Pons (tissue), 1 donor: ENCODE measurements around the gene PSMB9.

Experiments used
- DNase-seq: peaks from one replicate; pipeline ENCODE4 v3.0.0-alpha.2; 2016; ENCODE audit warnings: low spot score

The PSMB9 gene

GRCh38 chr6:32839356-32839755 is 14.6 kb upstream of the PSMB9 start:
- DNase-seq, result no peak

GRCh38 chr6:32840604-32841246 is 13.3 kb upstream of the PSMB9 start:
- no peak for DNase-seq

- no peak for DNase-seq
Observed at GRCh38 chr6:32842021-32842650, 11.9 kb upstream of the PSMB9 start.

GRCh38 chr6:32842690-32843089 is 11.3 kb upstream of the PSMB9 start:
- no peak for DNase-seq

DNA sequence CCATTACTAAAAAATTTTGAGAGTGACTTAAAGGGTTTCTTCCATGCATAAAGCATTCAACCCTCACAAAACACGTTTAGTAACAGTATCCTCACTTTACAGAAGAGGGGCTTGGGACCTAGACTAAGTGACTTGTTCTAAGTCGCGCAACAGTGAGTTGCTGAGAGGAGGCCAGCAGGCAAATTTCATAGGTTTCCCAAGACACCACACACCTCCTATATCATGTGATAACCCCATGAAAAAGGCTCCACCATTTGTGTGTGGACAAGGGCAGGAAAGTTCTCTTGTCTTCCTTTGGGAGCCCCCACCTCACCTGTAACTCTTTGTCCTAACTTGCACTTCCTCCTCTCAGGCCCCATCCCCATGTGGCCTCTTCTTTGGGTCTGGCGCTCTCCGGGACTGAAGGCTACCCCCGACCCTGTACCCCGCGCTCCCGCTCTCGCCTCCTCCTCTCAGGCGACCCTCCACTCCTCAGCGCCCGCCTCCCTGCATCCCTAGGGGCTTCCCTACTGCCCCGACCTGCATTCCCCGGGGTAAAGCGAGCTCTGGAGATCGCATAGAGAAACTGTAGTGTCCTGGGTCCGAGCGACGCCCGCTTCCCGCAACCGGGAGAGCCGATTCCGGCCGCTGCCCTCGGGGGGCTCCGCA is 10.5 kb upstream of the PSMB9 start:
- DNase-seq, result peak; percentile 19

- DNase-seq, result peak; percentile 98
Observed at GRCh38 chr6:32843979-32844838, 9.8 kb upstream of the PSMB9 start, which contains the start of gene PSMB8. Gene PSMB8 (minus strand): TSS chr6:32844047. CDS start chr6:32843996, 51 bp downstream.

DNA sequence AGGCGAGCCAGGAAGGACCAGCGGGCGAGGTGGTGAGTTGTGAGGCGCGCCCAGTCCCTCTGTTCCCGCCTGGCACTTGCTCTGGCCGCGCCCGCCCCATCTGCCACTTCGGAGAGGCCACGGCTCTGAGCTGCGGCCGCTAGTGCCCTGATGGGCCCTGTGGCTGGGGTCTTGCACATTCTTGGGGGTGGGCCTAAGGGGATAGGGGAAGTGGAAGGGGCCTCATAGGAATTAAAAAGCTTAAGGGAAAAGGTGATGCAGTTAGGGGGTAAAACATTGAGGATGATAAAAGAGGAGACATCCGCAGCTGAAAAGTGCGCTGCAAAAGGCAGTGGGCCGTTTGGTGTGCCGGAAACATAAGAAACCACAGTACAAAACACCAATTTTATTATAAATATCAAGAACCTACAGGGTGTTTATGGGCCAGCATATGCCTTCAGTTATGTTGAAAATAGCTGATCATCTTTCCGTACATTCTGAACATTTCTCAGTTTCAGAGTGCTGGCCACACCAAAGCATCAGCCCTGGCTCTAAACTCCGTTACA is 9.1 kb upstream of the PSMB9 start:
- DNase-seq, result no peak

DNA sequence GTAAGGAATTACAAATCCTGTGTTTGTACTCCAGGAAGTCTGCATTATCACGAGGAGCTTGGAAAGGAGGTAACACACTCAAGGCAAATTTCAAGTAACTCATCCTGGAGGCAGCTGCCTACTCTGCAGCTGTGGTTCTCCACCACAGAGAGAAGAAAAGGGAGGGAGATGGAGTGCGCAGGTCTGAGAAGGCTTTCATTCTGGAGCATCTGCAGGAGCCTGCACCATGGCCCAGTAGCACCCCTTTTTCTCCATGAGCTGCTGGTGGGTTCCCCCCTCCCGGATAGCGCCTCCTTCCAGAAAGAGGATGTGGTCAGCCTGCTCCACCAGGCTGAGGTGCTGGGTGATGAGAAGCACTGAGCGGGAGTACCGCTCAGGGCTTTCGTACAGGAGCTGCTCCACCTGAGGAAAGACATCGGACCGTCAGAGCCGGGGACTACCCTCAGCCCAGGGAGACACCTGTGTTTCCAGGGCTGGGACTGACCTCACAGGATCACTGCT is 8.6 kb upstream of the PSMB9 start:
- peak; percentile 46 for DNase-seq

- no peak for DNase-seq
Observed at GRCh38 chr6:32847004-32847403, 7.0 kb upstream of the PSMB9 start.

GRCh38 chr6:32847795-32848194 is 6.2 kb upstream of the PSMB9 start:
- no peak for DNase-seq

DNA sequence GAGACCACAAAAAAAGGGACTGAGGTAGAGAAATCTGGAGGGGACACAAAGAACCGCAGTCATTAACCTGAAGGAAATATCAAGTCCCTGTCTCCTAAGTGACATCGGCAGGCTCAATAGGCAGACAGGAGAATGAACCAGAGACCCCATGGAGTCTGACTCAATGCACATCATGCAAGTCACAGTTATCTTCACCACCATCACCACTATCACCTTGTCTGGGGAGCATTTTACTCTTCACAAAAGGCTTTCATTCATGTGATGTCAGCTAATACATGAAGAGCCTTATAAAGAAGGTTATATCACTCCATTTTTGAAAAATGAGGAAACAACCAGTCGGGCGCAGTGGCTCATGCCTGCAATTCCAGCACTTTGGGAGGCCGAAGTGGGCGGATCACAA is 4.9 kb upstream of the PSMB9 start:
- no peak for DNase-seq

DNA sequence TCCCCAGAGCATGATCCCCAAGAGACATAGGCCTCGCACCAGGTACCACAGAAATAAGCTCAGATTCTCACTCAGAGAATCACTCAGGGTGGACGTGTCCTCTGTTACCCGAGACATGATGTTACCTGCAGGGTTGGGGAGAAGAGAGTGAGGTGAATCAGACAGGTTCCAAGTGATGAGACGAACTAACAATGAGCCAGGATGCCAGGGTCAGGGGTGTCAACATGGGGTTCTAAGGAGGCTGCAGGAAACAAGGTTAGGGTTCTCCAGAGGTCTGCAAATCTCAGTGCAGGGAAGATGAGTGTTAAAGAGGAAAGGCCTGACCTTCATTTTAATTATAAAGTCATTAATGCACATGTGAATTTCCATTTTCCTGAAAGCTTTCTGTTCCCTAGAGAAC is 3.0 kb upstream of the PSMB9 start:
- DNase-seq, result no peak

GRCh38 chr6:32852018-32852843 is 1.8 kb upstream of the PSMB9 start:
- DNase-seq, result peak; percentile 28

DNA sequence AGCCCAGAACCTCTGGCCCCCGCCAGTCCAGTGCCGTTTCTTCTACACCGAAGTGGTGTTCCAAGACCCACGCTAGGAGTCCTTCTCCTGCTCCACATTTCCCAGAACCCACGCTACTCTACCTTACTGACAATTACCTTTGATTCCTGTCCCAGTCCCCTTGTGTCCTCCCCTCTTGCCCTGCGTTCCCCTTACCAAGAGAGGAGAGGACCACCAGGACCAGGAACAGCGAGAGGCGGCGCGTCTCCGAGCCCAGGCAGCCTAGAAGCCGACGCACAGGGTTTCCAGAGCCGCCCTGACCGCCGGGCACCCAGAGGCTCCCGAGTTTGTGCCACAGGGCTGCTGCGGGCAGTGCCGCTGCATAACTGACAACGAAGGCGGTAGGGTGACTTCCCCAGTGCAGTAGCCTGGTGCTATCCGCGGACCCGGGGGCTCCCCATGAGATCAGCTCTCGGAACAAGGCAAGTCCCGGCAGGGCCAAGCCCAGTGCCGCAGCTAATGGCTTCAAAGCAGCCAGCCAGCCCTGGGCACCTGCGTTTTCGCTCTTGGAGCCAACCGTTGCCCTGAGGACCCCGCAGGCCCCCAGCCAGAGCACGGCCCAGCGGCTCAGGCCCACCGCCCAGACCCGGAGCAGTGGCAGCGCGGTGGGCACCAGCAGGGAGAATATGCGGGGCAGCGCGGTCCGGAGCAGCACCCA is 1.0 kb upstream of the PSMB9 start:
- DNase-seq, result peak; percentile 45

DNA sequence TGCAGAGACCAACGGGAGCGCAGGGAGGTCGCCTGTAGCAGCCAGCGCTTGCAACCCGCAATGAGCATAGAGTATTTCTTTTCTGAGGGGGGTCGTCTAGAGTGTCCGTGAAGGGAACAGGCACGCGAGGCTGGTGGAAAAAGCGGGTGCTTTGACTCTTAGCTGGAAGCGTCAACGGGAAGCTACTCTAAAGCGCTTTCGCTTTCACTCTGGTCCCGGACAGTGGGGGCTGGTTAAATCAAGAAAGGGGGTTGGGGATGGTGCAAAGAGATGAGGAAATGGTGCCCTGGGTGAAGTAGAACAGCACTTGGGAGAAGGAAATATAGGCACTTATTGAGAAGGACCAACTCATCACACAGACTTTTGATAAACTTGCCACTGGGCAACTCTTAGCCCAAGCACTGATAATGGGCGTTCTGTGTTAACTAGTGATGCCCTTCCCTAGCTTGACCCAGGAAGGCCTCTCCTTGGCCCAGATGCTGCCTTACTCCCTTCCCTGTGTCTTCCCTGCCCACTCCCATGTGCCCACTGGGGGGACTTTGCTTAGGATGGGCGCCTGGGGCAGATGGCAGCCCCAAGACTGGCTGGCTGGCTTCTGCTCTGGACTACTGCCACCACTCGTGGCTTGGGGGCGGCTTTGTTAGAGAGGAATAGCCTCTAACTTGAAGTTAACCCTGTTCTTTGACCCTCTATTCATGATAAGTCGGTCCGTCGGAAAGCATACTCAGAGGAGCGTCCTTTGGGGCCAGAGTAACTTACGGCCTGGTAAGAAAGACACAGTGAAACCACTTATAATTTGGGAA is 585 bp downstream of the PSMB9 start:
- peak; percentile 80 for DNase-seq

DNA sequence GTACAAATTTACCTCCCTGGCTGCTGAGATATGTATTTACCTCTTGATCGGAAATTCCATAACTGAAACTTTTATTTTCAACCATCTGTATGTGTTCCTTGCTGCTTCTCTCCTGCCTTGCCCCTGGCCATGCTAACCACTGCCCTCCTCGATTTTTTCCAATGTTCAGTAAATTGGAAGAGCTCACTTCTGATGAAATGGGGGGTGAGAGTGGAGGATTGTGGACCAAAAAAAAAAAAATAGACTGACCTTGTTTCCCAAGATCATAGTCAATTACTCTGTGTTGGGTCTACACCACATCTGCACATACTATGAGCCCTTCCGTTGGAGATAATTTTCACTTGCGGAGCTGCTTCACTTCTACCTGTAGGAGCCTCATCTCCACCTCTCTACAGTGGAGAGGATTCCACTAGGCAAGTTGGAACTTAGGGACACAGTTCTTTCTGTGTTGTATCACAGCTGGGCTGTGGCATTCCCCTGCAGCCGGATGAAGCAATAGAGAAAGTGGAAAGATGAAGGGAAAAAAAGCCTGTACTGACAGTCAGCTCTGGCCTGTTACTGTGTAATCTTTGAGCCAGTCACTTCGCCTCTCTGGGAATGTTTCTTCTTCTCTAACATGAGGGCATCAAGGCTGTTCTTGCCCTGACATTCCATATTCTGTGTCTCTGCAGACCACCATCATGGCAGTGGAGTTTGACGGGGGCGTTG is 1.6 kb downstream of the PSMB9 start:
- DNase-seq, result no peak

DNA sequence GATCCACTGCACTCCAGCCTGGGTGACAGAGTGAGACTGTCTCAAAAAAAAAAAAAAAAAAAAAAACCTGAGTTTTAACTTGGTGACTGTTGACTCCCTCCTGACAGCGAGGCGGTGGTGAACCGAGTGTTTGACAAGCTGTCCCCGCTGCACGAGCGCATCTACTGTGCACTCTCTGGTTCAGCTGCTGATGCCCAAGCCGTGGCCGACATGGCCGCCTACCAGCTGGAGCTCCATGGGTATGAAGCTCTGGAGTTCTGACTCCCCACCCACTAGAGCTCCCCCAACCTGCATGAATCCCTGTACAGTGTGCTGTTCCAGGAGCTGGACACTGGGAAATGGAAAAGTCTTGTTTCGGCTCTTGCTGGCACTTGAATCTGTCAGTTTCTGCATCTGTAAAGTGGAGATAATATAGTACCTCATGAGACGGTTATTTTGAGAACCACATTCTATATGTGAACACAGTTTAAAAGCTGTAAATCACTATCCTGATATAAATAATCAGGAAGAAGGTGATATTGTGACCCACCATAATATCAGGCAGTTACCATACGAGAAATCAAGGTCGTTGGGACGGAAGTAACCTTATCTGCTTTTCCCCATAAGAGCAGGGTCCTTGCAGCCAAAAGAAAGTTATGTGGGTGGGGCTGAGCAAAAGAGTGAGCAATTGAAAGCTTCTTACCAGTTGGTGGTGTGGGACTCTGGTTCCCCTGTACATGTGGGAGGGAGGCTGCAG is 3.3 kb downstream of the PSMB9 start:
- no peak for DNase-seq

- no peak for DNase-seq
Observed at GRCh38 chr6:32858194-32858593, 4.2 kb downstream of the PSMB9 start.
